IPS DF 19.7 (cell line): ENCODE measurements around the gene ATP6V1C2.
"Not testable (repeated sequence)": the region's sequence is repeated elsewhere in the genome, so short reads cannot be mapped to it uniquely, and the experiment has no call there.

Source experiments
- DNase-seq: peaks from one replicate; pipeline ENCODE4 v3.0.0-alpha.2; 2013; ENCODE audit warnings: low read depth, low spot score

Gene ATP6V1C2

DNA sequence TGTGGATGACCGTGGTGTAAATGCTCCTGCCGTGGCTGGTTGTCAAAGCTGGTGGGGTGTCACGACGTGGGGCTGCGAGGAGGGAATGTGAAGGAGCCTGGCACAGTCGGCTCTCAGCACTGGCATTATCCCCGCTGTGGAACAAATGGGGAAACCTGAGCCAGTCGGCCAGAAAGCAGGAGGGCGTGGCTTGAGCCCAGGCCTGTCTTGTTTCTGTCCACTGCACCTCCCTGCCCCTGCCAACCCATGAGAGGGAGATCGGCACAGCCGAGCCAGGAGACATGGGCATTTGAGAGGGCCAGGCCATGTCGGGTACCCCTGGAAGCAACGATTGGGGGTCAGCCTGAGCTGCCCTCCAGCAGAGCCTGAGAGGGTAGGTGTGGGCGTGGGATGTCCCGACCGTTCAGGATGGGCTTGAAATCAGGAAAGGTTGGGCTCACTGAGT lies 46.7 kb downstream of the ATP6V1C2 start:
- DNase-seq: no peak

DNA sequence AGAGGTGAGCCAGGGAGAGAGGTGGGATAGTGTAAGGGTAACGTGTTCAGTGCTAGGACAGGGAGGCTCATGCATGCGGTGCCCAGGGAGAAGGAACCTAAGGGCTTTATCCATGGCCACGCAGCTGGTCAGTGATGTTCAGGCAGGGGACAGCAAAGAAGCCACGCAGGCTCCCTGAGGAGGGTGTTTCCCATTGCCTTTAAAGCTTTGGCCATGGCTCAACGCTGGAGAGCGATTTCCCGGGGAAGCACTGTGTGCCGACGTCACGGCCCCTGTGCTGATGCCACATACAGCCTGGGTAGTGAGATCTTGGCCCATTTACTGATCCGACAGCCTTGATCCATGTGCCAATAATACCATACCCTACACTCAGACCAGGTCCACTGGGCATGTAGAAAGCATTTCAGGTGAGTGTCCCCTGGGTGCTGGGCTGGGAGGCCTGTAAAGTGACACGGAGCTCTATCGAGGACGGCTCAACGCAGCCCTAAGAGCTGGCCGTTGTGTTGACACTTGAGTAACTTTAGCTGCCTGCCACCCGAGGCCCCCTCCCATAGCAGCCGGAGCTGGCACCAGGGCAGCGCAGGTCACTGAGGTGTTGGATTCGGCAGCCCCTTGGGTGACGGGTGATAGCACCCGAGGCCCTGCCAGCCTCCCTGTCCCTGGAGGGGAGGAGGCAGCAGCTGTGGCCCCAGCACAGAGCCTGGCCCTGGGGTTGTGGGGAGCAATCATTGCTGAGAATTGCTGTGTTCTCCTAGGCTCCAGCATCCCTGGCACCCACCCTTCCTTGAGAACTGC lies 49.7 kb downstream of the ATP6V1C2 start:
- no peak for DNase-seq

DNA sequence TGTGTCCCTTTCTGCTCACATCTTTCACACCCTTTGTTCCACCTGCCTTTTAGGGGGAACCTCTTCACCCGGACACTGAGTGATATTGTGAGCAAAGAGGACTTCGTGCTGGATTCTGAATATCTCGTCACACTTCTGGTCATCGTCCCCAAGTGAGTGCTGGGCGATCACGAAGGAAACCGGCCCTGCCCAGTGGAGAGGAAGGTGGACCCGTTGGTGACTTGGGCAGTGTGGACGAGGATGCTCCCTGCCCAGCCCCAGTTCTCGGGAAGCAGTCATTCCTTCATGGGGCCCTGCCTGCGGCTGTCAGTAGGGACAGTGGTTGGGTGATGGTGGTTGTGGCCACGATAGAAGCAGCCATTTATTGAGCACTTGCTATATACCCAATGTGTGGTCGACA lies 50.4 kb downstream of the ATP6V1C2 start:
- no peak for DNase-seq

DNA sequence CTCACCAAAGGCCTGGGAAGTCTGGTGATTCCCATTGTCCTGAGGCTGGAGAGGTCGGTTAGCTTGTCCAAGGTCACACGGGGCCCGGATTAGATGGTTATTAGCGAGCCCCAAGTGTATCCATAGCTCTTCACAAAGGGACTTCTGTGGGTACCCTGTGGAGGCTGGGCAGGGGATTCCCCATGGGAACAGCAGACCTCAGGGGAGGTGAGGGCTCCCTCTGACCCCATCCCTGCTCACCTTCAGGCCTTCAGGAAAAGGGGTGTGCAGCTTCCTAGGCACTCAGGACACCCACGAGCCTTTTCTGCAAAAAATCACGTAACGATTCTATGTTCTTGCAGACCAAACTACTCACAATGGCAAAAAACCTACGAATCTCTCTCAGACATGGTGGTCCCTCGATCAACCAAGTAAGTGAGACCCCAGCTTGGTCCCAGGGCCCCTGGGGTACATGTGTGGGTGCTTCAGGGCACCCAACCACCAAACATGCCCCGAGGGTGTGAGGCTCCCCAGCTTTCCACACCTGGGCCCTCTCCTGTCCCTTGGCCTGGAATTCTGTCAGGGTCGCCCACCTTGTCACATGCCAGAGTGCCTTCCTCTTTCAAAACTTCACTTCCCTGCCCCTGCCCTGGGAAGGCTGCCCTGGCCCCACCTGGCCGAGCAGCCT lies 50.9 kb downstream of the ATP6V1C2 start:
- no peak for DNase-seq

DNA sequence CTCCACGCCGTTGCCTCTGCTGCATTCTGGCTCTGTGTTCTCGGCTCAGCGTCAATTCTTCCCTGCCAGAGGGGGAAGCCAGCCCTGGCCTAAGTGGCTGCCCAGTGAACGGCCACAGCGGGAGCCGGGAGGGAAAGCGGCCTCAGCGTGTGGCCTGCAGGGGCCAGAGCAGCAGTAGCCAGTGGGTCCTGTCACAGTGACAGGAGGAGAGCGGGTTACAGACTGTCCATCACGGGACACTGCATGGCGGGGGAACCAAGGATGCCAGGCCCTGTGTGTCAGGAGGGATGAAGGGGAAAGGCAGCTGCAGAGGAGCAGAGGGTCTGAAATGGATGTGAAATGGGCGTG lies 51.4 kb downstream of the ATP6V1C2 start:
- no peak for DNase-seq

DNA sequence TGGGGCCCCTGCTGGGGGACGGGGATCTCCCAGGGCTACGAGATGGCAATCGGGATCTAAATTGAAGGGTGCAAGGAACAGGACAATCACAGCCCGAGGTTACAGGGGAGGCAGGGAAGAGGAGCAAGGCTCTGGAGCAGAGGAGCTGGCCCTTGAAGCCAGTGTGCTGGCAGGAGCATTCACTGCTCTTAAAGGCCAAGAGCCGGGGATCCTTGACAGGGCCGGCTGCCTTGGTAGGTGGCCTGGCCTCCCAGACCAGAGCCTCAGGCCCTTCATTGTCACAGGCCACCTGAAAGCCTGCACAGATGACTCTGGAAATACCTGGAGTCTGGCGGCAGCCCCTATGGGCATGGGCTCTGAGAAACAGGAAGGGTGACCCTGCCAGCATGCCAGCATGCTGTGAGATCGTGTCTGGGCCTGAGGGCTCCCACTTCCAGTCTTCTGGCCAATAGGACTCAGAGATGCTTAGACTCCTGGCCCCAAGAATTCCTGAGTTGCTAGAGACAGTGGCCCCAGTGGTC lies 52.5 kb downstream of the ATP6V1C2 start:
- DNase-seq: no peak

DNA sequence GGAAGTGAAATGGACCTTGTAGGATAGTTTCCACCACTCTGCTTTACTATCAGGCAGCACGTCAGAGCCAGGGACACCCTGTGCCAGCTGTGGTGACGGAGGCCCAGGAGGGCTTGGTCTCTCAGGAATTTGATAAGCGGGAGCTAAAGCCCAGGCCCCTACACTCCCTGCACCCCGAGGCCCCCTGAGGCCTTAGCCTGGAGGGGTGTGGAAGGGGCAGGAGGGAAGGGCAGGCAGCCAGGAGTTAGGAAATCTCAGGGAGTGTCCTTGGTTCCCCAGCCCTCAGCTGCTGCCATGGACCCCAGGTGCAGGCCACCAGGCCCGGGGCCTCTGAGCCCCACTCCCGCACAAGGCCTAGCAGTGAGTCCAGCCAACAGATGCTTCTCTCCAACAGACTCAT lies 53.0 kb downstream of the ATP6V1C2 start:
- DNase-seq: no peak

DNA sequence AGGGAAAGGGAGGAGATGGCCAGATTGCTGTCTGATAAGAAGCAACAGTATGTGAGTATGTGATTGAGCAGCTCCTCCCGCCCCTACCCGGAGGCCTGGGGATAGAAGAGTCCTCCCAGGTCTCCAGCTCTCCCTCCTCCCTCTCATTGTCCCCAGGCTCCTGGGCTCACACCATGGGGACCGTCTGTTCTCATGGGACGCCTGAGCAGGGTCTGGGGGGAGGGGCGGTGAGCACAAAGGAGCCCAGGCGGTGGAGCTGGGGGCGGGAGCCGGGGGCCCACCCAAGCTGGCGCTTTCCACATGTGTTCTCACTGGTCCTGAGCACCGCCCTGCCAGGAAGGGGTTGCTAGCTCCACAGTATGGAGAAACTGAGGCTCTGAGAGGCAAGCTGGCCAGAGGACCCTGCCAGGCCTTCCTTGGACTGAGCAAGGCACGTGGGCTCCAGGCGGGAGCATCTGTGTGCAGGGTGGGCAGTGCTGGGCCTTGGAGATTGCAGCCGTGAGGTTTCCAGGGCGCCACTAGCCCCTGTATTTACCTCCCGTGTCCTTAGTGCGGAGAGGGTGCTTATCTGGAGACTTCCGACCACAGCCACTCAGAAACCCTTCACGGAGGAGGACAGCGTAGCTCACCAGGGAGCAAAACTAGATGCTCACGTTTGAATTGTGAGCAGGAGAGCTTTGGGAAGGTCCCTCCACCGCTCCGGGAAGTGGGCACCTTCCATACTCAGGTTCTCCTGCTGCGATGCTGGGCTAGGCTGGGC lies 53.8 kb downstream of the ATP6V1C2 start:
- DNase-seq: no peak

DNA sequence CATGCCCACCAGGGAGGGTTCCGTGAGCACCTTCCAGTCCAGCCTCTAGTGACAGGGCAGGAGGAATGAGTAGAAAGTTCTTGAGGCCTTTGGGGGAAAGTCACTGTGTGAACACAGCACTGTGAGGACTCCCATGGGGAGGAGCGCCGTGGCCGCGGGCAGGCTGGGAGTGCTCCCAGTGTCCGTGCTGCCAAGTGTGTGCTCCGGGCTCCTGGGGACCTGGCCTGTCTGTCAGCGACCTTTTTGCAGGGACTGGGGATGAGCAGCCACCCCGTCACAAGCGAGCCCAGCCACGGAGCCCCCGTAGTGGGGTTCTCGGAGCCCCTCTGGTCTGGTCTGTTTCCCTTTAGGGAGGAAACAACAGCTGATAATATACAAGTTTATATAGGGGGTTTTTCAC lies 54.4 kb downstream of the ATP6V1C2 start:
- DNase-seq: no peak

DNA sequence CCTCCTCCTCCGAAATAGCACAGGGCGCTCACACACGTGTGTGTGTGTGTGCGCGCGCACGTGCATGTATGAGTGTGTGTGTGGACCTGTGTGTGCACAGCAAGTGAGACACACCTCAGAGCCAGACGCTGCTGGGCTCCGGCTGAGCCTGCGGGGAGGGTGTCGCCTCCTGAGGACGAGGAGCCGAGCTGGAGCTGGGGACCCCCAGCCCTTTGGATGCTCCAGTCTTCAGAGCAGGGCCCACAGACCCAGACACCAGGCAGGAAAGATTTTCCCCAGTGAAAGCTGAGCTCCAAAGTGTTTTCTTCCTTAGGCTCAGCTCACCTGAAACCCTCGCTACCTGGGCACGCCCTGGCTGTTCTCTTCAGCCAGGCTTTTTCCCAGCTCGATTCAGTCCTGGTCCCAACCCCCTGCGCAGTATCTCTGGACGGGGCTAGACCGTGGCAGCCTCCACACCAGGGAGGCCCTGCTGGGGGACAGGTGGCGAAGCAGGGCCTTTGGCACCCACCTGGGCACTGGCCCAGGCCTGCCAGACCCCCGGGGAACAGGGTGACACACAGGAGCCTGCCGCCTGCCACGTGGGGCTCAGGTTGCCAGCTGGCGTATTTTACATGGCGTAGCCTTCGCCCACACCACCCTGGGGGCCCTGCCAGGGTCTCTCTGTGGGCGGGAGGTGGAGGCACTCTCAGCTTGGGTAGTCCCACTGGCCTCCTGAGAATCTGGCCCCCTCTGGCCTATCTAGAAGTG lies 55.0 kb downstream of the ATP6V1C2 start:
- DNase-seq: no peak

DNA sequence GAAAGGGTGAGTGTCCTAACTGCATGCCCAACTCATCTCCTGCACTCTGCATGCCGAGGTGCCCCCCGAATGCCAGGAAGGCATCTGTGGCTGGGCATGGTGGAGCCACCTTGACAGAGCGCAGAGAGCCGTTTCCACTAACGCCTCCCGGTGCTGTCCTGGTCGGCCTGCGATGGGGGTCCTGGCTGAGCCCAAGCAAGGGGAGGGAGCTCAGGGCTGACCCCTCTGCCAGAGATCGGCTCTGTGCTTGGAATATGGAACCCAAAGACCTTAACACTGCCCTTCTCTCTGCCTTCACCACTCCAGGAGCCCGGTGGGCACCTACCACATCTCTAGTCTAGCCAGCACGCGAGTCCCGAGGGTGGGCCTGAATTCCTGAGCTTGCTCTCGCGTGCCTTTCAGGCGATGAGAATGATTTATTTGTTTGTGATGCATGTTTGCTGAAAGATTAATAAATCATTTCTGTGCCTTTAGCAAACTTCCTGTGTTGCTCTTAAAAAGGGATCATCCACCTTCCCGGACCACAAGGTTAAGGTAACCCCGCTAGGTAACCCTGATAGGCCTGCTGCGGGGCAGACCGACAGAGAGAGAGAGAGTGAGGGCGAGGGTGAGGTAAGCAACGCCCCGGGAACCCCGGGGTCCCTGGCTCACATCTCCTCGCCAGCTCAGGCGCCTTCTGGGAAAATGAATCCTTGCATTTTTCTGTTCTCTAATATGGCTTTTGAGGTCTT lies 55.8 kb downstream of the ATP6V1C2 start:
- no peak for DNase-seq

DNA sequence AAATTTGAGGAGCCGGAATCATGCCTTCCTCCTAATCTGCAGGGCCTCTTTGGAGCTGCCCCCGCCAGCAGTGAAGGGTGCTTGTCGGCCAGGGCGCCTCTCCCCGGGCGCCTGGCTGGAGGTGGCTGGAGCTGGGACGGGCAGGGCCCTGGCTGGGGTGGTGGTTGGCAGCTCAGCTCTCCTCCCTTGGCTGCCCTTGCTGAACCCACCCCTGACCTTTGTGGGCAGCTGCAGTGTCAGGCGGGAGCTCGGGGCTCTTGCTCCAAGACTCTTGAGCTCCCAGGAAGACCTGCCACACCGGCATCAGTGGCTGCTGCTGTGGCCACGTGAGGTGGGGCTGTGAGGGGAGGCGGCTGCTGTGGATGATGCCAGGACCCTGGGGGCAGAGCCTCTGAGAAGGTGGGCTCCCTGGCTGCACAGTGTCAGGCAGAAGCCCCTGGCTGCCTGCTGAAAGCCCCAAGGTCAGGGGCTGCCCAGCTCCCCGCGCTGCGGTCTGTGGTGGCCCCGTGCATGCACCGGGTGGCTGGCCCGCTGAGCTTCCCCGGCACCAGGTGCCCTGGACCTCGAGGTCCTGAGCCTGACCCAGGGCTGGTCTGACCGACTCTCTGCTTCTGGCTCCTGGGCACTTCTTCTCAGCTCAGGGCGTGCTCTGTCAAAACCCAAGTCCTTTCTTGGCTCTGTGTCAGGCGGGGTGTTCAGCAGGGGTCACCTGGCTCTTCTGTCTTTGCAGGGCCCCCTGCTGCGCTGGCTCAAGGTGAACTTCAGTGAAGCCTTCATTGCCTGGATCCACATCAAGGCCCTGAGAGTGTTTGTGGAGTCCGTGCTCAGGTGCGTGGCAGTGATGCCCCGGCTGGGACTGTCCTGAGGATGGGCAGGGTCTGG lies 56.7 kb downstream of the ATP6V1C2 start:
- no peak for DNase-seq

DNA sequence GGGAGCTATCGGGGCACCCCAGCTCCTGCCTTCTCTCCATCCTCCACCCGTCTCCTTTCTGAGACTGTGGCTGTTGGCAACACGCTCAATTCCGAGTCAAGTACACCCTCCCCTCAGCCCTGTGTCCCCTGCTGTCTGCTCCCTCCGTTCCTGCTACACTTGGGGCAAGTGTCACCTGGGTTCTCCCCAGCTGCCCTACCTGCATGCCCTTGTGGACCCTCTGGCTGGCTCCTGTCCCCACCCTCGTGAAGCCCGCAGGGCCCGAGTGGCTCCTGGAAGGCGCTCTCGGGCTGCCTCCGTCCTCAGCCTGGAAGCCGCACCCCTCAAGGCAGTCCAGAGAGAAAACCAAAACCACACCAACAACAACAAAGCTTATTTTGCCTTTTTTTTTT lies 57.3 kb downstream of the ATP6V1C2 start:
- DNase-seq: no peak

DNA sequence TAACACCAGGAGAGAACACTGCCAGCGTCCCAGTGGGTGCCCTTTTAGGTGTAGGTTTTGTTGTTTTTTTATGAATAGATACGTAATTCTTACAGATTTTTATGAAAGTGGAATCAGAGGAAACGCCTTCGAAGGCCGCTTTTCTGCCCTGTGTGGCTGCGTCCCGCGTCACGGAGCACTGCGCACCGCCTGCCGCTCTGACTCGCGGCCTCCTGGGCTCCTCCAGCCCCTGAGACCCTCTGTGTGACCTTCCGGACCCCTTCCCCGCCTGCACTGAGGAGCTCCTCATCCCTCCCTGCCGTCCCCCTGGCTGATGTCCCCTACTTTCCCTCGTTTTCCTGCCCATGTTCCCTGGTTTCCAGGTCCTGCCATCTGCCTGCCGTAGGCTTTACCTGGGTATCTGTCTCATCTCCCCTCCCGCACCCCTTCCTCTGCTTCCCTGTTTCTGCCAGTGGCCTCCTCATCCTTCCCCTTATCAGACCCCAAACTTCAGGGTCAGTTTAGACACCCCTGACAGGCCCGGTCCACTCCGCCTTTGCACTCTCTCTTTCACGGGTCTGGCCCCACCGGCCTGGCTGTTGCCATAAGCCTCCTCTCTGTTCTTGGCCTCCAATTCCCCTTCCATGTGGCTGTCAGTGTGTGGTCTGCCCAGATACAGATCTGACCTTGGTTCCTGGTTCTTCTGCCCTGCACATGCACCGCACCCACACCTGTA lies 58.5 kb downstream of the ATP6V1C2 start:
- DNase-seq: no peak

DNA sequence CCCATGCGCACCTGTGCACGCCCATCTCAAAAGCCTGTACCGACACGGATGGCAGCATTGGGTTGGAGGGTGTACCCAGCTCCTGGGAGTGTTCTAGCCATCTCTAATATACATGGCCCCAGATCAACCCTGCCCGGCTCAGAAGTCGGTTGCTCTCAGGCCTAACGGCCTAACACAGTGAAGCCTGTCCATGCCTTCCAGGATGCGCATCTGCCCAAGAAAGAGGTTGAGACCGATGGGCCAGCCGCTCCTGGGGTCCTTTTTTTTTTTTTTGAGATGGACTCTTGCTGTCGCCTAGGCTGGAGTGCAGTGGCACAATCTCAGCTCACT lies 59.0 kb downstream of the ATP6V1C2 start:
- DNase-seq: no peak

DNA sequence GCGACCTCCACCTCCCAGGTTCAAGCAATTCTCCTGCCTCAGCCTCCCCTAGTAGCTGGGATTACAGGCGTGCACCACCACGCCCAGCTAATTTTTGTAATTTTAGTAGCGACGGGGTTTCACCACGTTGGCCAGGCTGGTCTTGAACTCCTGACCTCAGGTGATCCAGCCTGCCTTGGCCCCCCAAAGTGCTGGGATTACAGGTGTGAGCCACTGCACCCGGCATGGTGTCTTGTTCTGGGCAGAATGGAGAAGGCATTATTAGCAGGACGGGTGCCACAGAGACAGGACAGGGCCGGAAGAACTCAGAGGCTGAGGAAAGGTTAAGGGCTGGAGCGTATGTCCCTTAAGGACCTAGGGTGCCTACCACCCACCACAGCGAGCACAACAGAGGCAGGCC lies 59.4 kb downstream of the ATP6V1C2 start:
- not testable (repeated sequence) for DNase-seq

DNA sequence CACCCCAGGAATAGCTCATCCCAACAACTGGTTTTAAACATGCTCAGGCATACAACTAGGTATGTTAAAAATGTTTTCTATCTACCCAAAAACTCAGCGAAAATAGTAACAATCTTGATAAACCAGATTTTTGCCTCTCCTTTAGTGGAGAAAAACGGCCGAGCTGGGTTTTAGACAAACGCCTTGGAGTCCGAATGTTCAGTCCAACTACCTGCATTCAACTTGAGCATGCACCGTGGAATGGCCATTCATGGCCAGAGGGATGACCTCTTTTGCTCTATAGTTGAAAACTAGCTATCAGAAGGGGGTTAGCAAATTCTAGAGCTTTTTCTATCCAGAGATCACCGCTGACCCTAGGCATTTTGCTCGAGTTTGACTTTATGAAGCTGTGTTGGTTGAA lies 60.3 kb downstream of the ATP6V1C2 start:
- no peak for DNase-seq

DNA sequence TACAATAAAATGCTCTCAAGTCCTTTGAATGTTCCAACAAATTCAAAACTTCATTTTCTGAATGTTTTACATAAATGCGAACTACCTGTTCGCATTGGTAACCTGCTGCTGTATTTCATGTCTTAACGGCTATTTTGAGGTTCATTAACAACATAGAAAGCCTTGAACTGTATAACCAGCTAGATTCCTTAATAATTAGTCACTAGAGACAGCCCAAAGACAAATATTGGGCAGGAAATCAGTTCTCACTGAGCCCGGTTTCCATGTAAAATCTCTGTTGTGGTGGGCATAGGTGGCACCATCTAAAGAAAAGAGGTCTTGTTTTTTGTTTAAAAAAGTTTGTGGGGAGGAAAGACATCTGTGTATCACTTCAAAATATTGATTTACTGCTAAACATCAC lies 62.0 kb downstream of the ATP6V1C2 start:
- DNase-seq: no peak

DNA sequence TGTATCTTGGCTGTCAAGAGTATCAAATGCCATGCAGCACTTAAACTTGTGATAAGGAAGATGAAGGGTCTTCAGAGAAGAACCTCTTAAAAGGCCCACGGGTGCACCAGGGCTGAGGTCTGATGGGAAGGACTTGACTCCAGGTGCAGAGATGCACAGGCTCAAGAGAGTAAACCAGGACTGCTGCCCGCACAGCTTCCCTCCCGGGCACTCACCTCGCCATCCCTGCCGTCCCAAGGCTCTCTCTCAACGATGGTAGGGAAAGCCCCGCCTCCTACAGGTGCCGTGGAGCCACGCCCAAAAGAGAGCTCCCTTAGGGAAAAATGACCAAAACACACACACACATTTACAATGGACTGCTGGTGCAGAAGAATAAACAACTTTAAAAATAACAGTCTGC lies 63.3 kb downstream of the ATP6V1C2 start:
- DNase-seq: no peak

DNA sequence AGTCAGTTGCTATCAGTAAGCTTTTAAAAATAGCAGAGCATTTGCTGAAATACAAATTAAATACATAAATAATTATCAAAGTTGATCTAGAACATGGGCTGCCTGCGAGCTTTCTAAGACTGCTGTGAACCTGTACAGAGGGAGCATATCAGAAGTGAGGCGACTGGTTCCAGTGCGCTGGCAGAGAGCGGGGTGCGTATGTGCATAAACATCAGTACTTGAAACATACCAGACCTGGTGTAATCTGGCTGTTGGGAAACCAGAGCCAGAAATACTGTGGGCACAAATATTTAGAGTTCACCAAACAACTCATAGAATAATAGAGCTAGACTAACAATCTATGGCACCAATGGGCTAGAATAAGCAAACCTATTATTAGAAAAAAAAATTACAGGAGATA lies 63.8 kb downstream of the ATP6V1C2 start:
- no peak for DNase-seq
